ENCODE data around the gene GMCL1.
A peak's percentile ranks its signal among the peaks of the same experiment; 100 is the strongest.
"Not testable (repeated sequence)": the region's sequence is repeated elsewhere in the genome, so short reads cannot be mapped to it uniquely, and the experiment has no call there.

The GMCL1 gene

DNA sequence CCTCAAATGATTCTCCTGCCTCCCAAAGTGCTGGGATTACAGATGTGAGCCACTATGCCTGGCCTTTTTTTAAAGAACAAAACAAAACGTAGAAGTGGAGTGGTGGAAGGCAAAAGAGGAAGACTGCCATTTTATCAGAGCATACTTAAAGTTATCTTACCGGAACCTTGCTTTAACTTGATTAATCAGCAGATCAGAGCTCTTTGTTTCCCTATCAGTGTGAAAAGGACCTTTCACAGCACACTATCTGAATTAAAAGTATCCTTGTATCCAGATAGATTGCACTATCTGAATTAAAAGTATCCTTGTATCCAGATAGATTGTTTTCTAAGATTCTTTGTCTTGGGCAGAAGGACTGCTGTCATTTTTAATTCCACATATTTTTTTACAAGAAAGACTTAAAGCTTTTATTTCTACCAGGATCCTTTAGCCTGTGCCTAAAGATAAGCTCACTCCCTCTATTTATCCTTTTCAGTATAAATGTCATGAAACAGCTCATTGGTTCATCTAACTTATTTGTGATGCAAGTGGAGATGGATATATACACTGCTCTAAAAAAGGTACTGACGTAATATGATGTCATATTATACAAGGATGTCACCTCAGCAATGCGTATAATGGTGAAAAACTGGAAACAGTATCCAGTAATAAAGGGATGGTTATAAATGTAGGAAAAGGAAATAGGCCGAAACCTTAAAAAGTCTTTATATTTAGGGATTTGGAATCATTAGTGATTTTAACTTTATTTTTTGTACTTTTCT is 17.8 kb downstream of the GMCL1 start:
- no peak for DNase-seq (ENCODE audit: low read depth in 2 of 3, low spot score in 1 of 3)

DNA sequence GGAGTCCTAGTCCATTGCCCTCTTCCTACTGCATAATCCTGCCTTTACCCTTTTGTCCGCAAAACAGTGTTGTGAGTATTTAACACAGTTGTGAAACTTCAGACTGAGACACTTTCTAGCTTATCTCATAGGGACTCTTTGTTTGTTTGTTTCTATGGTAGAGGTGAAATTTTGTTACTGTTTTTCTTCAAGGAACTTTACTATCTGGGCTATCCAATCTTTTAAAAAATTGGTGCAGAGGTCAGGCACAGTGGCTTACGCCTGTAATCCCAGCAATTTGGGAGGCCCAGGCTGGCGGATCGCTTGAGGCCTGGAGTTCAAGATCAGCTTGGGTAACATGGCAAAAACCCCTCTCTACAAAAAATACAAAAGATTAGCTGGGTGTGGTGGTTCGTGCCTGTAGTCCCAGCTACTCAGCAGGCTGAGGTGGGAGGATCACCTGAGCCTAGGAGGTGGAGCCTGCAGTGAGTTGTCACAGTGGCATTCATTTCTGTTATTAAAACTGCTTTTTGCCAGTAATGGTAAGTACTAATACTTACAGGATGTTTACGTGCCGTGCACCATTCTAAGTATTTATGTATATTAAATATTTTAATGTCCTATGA is 18.8 kb downstream of the GMCL1 start:
- no peak for DNase-seq (ENCODE audit: low read depth in 2 of 3, low spot score in 1 of 3)

DNA sequence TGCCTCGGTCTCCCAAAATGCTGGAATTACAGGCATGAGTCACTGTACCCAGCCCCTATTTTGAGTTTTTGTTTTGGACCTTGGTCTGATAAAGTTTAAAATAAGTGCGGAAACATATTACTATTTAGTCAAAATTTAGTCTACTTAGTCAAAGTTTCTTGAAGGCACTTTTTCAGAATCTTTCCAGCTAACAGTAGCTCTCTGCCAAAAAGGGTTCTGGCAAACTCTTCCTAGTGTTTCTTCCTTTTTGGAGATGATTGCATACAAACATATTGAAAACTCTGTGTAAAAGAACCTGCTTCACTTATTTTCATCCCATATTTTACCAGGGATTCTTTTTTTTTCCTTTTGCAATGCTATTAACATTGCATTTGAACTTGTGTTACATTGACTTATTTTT is 28.8 kb downstream of the GMCL1 start:
- DNase-seq (ENCODE audit: low read depth in 2 of 3, low spot score in 1 of 3): no peak

DNA sequence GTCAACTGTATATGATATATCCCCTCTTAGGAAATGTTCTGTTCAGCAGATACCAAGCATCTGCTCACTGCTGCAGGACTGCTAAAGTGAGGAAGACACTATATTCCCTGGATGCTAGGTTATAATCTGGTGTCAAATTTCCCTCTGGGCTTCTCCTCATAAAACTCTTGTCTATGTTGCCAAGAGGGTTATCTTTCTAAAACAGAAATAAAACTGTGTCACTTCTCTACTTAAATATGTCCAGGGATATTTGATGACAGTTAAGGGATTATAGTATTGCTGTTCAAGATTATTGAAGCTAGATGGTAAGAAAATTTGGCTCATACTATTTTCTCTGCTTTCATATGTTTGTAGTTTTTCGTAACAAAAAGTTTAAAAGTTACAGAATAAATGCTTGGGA is 33.8 kb downstream of the GMCL1 start:
- DNase-seq (ENCODE audit: low read depth in 2 of 3, low spot score in 1 of 3): no peak

GRCh38 chr2:69888451-69888850 is 59.0 kb downstream of the GMCL1 start:
- DNase-seq (ENCODE audit: low read depth in 2 of 3, low spot score in 1 of 3): no peak

DNA sequence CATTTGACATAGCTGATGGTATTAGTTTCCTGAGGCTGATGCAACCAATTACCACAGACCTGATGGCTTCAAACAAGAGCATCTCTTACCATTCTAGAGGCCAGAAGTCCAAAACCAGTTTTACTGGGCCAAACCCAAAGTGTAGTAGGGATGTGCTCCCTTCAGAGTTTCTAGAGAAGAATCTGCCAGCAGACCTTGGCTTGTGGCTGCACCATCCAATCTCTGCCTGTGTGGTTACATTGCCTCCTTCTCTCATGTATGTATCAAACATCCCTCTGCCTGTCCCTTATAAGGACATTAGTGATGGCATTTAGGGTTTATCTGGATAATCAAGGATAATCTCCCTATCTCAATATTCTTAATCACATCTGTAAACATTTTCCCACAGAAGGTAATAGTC is 59.8 kb downstream of the GMCL1 start:
- no peak for DNase-seq (ENCODE audit: low read depth in 2 of 3, low spot score in 1 of 3)

GRCh38 chr2:69890881-69891280 is 61.4 kb downstream of the GMCL1 start:
- DNase-seq (ENCODE audit: low read depth in 2 of 3, low spot score in 1 of 3): no peak

DNA sequence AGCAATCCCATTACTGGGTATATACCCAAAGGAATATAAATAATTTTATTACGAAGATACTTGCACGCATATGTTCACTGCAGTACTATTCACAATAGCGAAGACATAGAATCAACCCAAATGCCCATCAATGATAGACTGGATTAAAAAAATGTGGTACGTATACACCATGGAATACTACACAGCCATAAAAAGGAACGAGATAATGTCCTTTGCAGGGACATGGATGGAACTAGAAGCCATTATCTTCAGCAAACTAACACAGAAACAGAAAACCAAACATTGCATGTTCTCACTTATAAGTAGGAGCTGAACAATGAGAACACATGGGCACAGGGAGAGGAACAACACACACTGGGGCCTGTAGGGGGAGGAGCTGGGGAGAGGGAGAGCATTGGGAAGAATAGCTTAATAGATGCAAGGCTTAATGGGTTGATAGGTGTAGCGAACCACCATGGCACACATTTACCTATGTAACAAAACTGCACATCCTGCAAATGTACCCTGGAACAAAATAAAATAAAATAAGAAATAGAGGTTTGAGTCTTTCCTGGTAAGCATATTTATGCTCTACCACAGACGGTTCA is 63.5 kb downstream of the GMCL1 start:
- DNase-seq (ENCODE audit: low read depth in 2 of 3, low spot score in 1 of 3): not testable (repeated sequence)

GRCh38 chr2:69893684-69894551 is 64.5 kb downstream of the GMCL1 start, which contains the start of gene SNRNP27:
TSS of gene SNRNP27 (plus strand) at chr2:69893956. CDS start at chr2:69893985, 29 bp downstream.
- DNase-seq (ENCODE audit: low read depth in 2 of 3, low spot score in 1 of 3): peak; percentile 71 to 83 (median 77)

GRCh38 chr2:69894737-69895136 is 65.3 kb downstream of the GMCL1 start:
- DNase-seq (ENCODE audit: low read depth in 2 of 3, low spot score in 1 of 3): not testable (repeated sequence)

DNA sequence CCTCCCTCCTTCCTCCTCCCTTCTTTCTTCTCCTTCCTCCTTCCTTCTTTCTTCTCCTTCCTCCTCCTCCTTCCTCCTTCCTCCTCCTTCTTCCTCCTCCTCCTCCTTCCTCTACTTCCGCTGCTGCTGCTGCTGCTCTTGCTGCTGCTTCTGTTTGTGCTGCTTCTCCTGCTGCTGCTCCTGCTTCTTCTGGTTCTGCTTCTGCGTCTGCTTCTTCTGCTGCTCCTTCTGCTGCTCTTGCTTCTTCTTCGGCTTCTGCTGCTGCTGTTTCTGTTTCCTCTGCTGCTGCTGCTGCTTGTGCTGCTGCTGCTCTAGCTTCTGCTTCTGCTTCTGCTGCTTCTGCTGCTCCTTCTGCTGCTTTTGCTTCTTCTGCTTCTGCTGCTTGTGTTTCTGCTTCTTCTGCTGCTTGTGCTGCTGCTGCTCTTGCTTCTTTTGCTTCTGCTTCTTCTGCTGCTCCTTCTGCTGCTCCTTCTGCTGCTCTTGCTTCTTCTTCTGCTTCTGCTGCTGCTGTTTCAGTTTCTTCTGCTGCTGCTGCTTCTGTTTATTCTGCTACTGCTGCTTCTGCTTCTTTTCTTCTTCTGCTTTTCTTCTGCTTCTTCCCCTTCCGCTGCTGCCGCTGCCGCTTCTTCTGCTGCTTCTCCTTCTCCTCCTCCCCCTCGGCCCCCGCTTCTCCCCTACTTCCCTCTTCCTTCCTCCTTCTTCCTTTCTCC is 72.9 kb downstream of the GMCL1 start:
- DNase-seq (ENCODE audit: low read depth in 2 of 3, low spot score in 1 of 3): no peak

GRCh38 chr2:69907216-69907615 is 77.8 kb downstream of the GMCL1 start:
- no peak for DNase-seq (ENCODE audit: low read depth in 2 of 3, low spot score in 1 of 3)

- no peak for DNase-seq (ENCODE audit: low read depth in 2 of 3, low spot score in 1 of 3)
Measured at GRCh38 chr2:69911985-69912563, 82.6 kb downstream of the GMCL1 start.

DNA sequence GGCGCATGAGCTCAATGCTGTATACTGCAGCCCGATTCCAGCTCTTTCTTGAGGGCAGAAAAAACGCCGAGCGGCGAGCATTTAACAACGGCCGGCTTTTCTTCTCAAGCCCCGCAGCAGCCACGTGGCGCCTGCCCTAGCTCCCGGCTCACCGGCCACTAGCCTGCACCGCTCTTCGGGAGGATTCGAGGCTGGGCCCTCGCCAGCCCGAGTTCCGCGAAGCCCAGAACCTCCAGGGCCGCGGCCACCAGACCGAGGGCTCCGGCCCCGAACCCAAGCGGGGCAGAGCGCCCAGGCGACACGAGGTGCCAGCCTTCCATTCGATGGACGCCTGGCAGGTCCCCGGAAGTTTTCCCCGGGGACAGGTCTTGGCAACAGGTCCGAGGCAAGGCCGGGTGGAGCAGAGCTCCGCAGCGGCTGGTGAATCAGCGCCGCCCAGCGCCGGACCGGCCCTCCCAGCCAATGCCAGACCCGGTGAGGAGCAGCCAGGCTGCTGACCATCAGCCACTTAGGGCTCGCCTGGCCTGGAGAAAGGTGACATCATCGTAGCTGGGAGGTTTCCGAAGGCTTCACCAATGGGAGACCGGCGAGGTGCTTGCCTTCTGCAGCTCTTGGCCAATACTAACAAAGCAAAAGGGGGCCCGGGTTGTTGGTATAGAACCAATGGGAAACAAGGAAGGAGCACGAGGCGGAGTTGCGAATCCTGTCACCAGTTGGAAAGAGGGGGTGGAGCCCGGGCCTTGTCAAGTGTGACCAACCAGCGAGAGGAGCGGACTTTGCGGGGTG is 84.9 kb downstream of the GMCL1 start:
- DNase-seq (ENCODE audit: low read depth in 2 of 3, low spot score in 1 of 3): peak; percentile 99 to 100 (median 99)

GRCh38 chr2:69914950-69915945 is 85.8 kb downstream of the GMCL1 start, which contains the start of gene MXD1:
TSS of gene MXD1 (plus strand) at chr2:69915109. CDS start at chr2:69915331, 222 bp downstream.
- DNase-seq (ENCODE audit: low read depth in 2 of 3, low spot score in 1 of 3): no peak

GRCh38 chr2:69916106-69916505 is 86.6 kb downstream of the GMCL1 start:
- DNase-seq (ENCODE audit: low read depth in 2 of 3, low spot score in 1 of 3): no peak

GRCh38 chr2:69917852-69918251 is 88.4 kb downstream of the GMCL1 start:
- DNase-seq (ENCODE audit: low read depth in 2 of 3, low spot score in 1 of 3): no peak

- no peak for DNase-seq (ENCODE audit: low read depth in 2 of 3, low spot score in 1 of 3)
Measured at GRCh38 chr2:69918401-69918800, 88.9 kb downstream of the GMCL1 start.

All from stimulated activated CD4-positive, alpha-beta T cell treated with anti-CD3 and anti-CD28 coated beads, Interleukin-12 subunit alpha, Interleukin-12 subunit beta, amount 100 ng/mL, for 48 hours (primary cell).